ENCODE results near the gene BAIAP2. TPM values are rescaled to one million over a fixed set of nuclear protein-coding genes. Genes with fewer than 3 reads are reported as not detected.
"Not testable (repeated sequence)": the region's sequence is repeated elsewhere in the genome, so short reads cannot be mapped to it uniquely, and the experiment has no call there.

BAIAP2 gene
- polyA plus RNA-seq, 3 donors from 2014 or later, result 1.1 to 5.1 (median 4.7) TPM

DNA sequence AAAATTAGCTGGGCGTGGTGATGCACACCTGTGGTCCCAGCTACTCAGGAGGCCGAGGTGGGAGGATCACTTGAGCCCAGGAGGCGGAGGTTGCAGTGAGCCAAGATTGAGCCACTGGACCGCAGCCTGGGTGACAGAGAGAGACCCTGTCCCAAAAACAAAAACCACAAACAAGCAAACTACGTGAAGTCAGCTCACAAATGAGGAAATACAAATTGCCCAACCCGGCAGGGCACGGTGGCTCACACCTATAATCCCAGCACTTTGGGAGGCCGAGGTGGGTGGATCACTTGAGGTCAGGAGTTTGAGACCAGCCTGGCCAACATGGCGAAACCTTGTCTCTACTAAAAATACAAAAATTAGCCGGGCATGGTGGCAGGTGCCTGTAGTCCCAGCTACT is 111.3 kb downstream of the BAIAP2 start:
- H3K4me3 Mint-ChIP-seq; H3K27me3 Mint-ChIP-seq (ENCODE audit: low read depth in 3 of 3); H3K36me3 Mint-ChIP-seq; H3K9me3 Mint-ChIP-seq; H3K27ac Mint-ChIP-seq; DNase-seq: not testable (repeated sequence)
- H3K4me1 Mint-ChIP-seq, result peaks cover 9 to 10% of the 10 kb centered on the region in 2 donors

DNA sequence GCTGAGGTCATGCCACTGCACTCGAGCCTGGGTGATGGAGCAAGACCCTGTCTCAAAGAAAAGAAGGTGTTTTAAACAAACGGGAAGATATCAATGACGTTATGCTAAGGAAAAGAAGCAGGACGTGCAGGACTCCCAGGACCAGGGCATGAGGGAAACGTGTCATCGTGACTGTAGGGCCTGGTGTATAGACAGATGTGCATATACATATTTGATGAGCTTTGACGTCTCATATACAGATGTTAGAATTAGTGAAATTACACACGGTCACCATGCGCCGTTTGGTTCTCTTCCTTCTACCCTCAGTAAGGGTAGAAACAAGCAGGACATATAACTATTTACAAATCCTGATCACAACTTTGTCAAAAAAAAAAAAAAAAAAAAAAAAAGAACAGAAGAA is 112.8 kb downstream of the BAIAP2 start:
- H3K4me1 Mint-ChIP-seq, result peaks cover 10 to 11% of the 10 kb centered on the region in 2 donors
- no peak for DNase-seq
- no peaks in the 10 kb centered on the region for H3K9me3 Mint-ChIP-seq
- no peaks in the 10 kb centered on the region for H3K36me3 Mint-ChIP-seq
- no peak overlapping the region for H3K27ac Mint-ChIP-seq
- H3K27me3 Mint-ChIP-seq (ENCODE audit: low read depth in 3 of 3), result no peaks in the 10 kb centered on the region
- H3K4me3 Mint-ChIP-seq, result no peak overlapping the region

DNA sequence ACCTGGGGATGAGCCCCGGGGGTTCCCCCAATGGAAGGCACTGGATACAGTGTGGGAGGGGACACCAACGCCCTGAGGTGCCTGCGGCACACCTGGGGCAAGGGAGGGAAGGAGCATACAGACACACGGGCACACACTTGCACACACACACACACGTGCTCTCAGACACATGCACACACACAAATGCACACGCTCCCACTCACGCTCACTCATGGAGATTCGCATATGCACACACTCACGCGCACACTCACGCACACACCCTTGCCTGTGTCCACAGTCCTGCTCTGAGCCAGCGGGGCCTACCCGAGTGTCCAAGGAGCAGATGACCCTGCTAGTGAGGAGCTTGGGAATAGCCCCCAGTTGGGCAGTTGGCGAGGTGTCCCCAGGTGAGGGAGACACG is 113.6 kb downstream of the BAIAP2 start:
- no peaks in the 10 kb centered on the region for H3K27me3 Mint-ChIP-seq (ENCODE audit: low read depth in 3 of 3)
- peaks cover 10 to 11% of the 10 kb centered on the region in 2 donors for H3K4me1 Mint-ChIP-seq
- no peak for DNase-seq
- H3K27ac Mint-ChIP-seq, result no peak overlapping the region
- no peaks in the 10 kb centered on the region for H3K36me3 Mint-ChIP-seq
- H3K4me3 Mint-ChIP-seq, result peak overlapping the region in 1 of 5 donors; percentile 7
- no peaks in the 10 kb centered on the region for H3K9me3 Mint-ChIP-seq

DNA sequence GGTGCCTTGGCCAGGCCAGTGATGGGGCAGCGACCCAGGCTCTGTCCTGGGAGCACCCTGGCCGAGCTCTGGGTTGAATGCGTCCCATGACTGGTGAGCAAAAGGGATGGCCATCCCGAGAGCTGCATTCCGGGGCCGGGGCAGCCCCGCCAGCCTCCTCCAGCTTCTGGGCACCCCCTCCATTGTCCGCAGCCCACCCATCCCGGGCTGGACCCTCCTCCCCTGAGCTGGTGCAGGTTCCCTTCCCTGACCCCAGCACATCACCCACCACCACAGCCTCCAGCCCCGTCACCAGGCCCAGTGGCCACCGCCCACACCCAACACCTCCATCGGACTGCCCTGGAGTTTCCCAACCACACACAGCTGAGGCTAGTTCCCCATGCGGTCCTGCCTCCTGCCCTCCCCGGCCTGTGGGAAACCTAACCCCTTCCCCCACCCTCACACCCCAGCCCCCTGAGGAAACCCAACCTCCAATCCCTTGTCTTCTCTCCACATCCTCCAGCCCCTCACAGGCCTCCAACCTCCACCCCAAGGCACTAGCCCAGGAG is 114.1 kb downstream of the BAIAP2 start:
- Mint-ChIP-seq H3K27me3 (ENCODE audit: low read depth in 3 of 3) (no peaks in the 10 kb centered on the region), H3K27ac (peak overlapping the region in 2 of 6 donors; percentile 24 to 58), H3K9me3 (no peaks in the 10 kb centered on the region), H3K4me3 (peak overlapping the region in 1 of 5 donors; percentile 33), H3K36me3 (no peaks in the 10 kb centered on the region), H3K4me1 (peaks cover 10 to 11% of the 10 kb centered on the region in 2 donors)
- no peak for DNase-seq

DNA sequence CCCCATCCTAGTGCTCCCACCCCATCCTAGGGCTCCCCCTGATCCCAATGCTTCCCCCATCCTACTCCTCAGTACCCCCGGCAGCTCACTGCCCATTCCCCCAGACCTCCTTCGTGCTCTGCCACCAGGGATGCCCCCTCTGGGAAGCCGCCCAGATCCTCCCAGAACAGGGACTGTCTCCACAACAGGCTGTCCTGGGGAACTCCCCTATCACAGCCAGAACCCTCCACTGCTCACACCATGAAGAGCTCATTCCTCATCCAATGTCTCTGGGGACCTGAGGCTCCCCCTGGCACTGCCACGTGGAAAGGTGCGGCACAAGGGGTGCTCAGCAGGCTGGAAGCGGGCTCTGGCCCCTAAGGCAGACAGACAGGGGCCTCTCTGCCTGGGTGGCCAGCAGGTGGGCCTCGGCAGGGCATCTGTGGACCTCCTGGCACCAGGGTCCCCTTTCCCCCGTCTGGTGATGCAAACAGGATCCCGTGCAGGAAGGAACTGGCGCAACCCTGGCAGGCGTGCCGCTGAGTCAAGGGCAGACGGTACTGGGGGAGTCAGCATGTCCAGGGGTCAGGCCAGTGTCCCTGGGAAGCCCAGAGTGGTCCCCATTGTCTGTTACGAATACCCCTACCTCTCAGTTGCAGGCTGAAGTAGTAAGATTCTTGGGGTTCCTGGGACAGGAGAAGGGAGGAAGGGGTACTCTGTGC is 115.6 kb downstream of the BAIAP2 start:
- H3K27ac Mint-ChIP-seq, result peak overlapping the region in 3 of 6 donors; percentile 28 to 86 (median 51)
- H3K4me1 Mint-ChIP-seq, result peaks cover 10 to 11% of the 10 kb centered on the region in 2 donors
- no peaks in the 10 kb centered on the region for H3K36me3 Mint-ChIP-seq
- H3K27me3 Mint-ChIP-seq (ENCODE audit: low read depth in 3 of 3), result no peaks in the 10 kb centered on the region
- DNase-seq, result no peak
- no peaks in the 10 kb centered on the region for H3K9me3 Mint-ChIP-seq
- H3K4me3 Mint-ChIP-seq, result peak overlapping the region in 1 of 5 donors; percentile 67

DNA sequence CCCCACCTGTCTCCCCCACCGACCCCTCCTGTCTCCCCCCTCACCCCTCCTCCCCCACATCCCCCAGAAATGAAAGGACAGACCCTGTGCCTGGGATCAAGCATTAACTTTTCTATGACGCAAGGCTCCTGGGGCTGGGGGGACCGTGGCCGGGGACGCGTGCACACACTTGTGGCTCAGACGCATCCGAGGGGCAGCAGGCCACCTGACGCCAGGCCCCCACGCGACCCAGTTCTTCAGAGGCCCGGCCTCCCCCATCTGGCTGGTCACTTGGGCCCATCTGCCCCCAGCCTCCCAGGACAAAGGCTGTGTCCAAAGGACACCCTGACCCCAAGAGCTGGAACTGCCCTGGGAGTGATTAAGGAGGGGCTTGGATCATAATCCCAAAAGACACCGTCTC is 116.3 kb downstream of the BAIAP2 start:
- Mint-ChIP-seq H3K9me3 (no peaks in the 10 kb centered on the region), H3K36me3 (no peaks in the 10 kb centered on the region), H3K27me3 (ENCODE audit: low read depth in 3 of 3) (no peaks in the 10 kb centered on the region), H3K4me3 (no peak overlapping the region), H3K27ac (no peak overlapping the region), H3K4me1 (peaks cover 10 to 11% of the 10 kb centered on the region in 2 donors)
- DNase-seq, result no peak

DNA sequence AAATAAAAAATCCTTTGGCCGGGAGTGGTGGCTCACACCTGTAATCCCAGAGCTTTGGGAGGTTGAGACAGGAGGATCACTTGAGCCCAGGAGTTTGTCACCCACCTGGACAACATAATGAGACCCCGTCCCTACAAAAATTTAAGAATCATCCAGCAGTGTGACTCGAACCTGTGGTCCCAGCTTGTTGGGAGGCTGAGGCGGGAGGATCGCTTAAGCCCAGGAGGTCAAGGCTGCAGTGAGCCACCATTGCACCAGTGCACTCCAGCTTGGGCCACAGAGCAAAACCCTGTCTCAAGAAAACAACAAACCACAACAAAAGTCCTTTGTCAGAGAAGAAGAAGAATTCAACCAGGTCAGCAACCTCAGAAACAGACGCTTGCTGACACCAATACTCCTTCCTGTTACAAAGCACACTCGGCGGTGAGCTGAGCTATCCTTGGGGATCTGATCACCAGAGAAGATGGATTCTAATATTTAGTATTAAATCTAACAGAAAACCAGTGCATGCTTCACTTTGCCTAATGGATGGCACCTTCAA is 117.4 kb downstream of the BAIAP2 start:
- Mint-ChIP-seq H3K27ac (no peak overlapping the region), H3K9me3 (no peaks in the 10 kb centered on the region), H3K4me1 (peaks cover 10 to 12% of the 10 kb centered on the region in 2 donors), H3K36me3 (no peaks in the 10 kb centered on the region), H3K27me3 (ENCODE audit: low read depth in 3 of 3) (peaks cover 0 to 2% (median 0%) of the 10 kb centered on the region in 3 donors), H3K4me3 (no peak overlapping the region)
- DNase-seq, result no peak

DNA sequence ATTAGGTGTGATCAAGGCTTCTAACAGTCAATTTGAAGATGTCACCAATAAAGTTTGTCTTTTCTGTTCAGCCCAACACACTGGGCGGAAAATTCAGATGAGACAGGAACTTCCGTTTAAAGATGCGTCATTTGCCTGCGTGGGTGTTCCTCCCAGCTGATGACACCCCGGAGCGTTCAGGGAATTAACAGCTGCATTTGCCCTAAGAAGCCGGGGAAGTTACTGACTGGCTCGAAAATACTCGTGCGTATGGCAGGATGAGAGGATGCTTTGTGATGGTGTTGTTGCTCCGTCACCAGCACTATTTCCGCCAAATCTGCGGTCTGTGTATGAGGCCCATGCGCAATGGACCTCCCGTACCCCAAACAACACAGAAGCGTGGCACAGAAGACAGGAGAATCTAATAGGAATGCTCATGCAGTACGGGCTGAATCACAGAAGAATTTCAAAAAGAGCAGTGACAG is 118.4 kb downstream of the BAIAP2 start:
- no peak overlapping the region for H3K27ac Mint-ChIP-seq
- peaks cover 10 to 12% of the 10 kb centered on the region in 2 donors for H3K4me1 Mint-ChIP-seq
- DNase-seq, result no peak
- H3K9me3 Mint-ChIP-seq, result no peaks in the 10 kb centered on the region
- H3K4me3 Mint-ChIP-seq, result no peak overlapping the region
- no peaks in the 10 kb centered on the region for H3K36me3 Mint-ChIP-seq
- H3K27me3 Mint-ChIP-seq (ENCODE audit: low read depth in 3 of 3), result peaks cover 0 to 2% (median 0%) of the 10 kb centered on the region in 3 donors

DNA sequence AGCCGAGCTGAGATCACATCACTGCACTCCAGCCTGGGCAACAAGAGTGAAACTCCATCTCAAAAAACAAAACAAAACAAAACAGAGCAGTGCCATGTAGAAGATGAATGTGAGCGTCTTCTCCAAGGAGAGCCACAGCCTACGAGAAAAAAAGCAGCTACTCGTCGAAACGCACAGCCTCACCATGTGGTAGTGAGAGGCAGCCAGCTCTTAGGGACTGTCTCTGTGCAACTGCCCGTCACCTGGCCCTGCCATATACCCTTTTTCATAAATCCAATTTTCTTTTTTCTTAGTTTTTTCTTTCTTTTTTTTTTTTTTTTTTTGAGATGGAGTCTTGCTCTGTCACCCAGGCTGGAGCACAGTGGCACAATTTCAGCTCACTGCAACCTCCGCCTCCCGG is 119.1 kb downstream of the BAIAP2 start:
- not testable (repeated sequence) for H3K27me3 Mint-ChIP-seq (ENCODE audit: low read depth in 3 of 3); H3K27ac Mint-ChIP-seq; H3K4me3 Mint-ChIP-seq; H3K9me3 Mint-ChIP-seq; H3K36me3 Mint-ChIP-seq; DNase-seq
- H3K4me1 Mint-ChIP-seq, result peaks cover 10 to 15% of the 10 kb centered on the region in 2 donors

DNA sequence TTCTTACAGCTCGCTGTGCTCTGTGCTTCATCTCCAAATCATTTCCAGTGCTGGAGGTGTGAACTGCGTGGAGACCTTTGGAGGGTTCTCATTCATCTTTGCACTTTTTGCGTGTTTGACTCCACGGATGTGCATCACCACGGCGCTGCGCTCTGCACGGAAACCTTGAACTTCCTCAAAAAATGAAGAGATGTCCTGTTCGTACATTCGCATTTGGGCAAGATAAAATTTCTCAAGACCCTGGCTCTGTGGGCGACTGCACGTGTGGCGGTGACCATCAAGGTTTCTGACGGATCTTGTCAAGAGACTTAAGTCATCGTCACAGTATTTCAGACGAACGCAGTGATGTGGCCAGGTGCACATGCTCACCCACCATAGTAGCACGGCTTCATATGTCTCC is 120.0 kb downstream of the BAIAP2 start:
- no peak for DNase-seq
- peaks cover 0 to 2% (median 0%) of the 10 kb centered on the region in 3 donors for H3K27me3 Mint-ChIP-seq (ENCODE audit: low read depth in 3 of 3)
- no peak overlapping the region for H3K4me3 Mint-ChIP-seq
- H3K9me3 Mint-ChIP-seq, result no peaks in the 10 kb centered on the region
- no peaks in the 10 kb centered on the region for H3K36me3 Mint-ChIP-seq
- H3K27ac Mint-ChIP-seq, result no peak overlapping the region
- peaks cover 7 to 14% of the 10 kb centered on the region in 2 donors for H3K4me1 Mint-ChIP-seq

DNA sequence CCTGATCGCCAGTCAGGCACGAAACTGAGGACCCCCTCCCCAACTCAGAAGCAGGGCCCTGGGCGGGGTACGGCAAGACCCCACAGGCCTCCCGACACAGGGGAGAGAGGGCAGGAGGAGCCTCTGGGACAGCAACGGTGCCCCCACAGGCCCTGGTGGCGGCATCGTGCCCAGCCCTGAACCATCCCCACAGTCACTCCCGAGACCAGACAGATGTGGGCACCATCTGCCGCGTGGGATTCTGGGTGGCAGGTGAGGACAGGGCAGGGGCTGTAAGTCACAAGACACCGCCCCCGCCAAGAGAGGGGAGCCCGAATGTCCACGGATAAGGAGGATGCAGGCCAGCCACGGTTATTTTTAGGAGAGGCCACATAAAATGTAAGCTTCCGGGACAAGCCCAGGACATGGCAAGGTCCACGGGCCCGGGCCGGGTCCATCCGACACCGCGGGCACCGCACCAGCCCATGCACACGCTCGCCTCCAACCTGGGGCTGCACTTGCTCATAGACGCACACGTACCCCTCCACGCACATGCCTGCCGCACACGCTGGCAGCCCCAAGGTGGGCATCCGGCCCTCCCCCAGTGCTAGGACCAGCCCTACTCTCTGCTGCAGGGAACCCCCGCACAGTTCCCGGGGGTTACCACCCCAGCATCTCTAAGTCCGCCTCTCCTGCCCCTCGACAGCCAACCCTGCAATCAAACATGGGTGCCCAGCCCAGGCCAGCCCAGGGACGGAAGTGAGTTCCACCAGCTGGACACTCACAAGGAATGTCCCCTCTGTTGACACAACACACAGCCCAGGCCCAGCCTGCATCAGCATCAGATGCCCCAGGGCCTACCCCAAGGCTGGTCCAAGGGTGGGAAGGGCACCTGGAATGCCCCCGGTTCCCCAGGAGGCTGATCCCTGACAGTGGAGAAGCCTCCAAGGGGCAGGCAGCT is 122.2 kb downstream of the BAIAP2 start:
- Mint-ChIP-seq H3K9me3 (no peaks in the 10 kb centered on the region), H3K4me3 (peak overlapping the region in 1 of 5 donors; percentile 27), H3K27me3 (ENCODE audit: low read depth in 3 of 3) (peaks cover 0 to 2% (median 0%) of the 10 kb centered on the region in 3 donors), H3K36me3 (no peaks in the 10 kb centered on the region), H3K4me1 (peaks cover 4 to 16% of the 10 kb centered on the region in 2 donors), H3K27ac (no peak overlapping the region)
- no peak for DNase-seq

DNA sequence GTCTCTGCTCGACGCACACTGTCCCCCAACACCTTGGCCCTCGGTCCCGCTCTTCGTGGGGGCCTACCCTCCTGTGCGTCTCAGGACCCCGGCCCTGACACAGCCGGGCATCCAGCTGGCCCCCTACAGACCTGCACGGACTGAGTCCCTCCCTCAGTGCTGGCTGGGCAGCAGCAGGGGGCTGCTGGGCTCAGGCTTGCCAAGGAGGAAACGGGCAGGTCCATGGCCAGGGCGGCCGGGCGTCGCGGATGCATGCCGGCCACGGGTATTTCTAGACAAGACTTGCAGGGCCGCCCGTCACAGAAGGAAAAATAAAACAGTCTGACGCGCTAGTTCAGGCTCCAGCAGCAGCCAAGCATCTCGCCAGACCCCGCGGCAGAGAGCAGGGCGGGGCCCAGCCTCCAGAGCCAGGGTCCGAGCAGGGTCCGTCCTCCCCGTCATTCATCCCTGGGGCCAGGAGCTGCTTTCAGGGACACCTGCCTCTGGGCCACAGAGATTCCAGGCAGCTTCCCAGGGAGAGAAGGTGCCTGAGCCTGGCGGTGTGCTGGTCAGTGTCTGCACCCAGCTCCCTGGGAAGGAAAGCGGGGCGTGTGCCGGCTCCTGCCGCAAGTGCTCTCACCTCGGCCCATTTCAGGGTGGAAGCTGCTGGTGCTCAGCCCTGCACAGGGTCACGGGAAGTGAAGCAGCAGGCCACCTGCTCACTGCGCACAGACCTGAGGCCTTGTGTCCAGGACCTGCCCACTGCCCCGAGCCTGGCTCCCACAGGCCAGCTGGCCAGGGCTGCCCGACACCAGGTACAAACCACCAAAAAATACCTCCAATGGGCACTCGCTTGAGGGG is 123.1 kb downstream of the BAIAP2 start:
- H3K4me3 Mint-ChIP-seq, result peak overlapping the region in 2 of 5 donors; percentile 61 to 74

More for the DNA sequence above, 123.1 kb downstream of the BAIAP2 start:
- Mint-ChIP-seq H3K27ac (no peak overlapping the region), H3K36me3 (no peaks in the 10 kb centered on the region), H3K4me1 (peaks cover 4 to 14% of the 10 kb centered on the region in 2 donors), H3K9me3 (no peaks in the 10 kb centered on the region), H3K27me3 (ENCODE audit: low read depth in 3 of 3) (peaks cover 0 to 2% (median 0%) of the 10 kb centered on the region in 3 donors)
- DNase-seq, result no peak

Measured in immature natural killer cell (primary cell).